DLD1 (cell line): ENCODE measurements around the gene NTF4.
"Not testable (repeated sequence)": the region's sequence is repeated elsewhere in the genome, so short reads cannot be mapped to it uniquely, and the experiment has no call there.

ENCODE experiments used
- in situ Hi-C: cut with HindIII; loops from 2 replicates; pipeline ENCODE4 v1.10.0; 2017; ENCODE audit warnings: low sequenced_read_pairs

Gene NTF4

DNA sequence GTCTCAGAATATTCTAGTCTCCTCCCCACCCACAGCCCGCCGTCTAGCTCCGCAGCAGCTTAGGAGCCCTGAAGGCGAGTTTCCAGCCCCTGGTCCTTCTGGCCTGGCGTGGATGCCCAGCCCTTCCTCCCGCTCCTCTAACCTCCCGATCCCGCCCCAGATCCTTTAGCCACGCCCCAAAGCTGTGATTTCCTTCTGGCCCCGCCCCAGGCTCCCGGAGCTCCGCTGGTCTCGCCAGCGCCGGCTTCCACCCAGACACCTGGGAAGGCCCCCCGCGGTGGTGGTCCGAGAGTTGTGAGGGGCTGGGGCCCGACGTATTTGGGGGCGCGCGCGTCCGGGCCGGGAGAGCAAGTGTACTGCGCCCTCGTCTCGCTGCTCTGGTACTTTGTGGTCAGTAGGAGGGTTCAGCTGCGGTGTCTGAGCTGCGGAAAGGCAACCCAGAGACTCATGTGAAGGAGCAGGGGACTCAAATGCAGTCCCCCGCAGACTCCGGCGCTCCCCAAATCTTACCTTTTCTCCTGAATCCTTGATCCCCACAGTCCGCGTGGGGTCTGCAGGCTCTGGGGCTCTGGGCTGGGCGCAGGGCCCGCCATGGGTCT, 6.9 kb downstream of the NTF4 start, which contains the start of gene CGB7:
Gene CGB7, minus strand, starts transcription at position 114 of the 599 bp plus-strand sequence. CDS start 2,374 bp downstream, outside the sequence.
- in situ Hi-C loops, result no loop called here

- in situ Hi-C loops, result not testable (repeated sequence)
These were observed 7.6 kb downstream of the NTF4 start for GRCh38 chr19:49056902-49057596.

- in situ Hi-C loops, result no loop called here
These were observed 8.3 kb downstream of the NTF4 start for GRCh38 chr19:49056101-49056901.

DNA sequence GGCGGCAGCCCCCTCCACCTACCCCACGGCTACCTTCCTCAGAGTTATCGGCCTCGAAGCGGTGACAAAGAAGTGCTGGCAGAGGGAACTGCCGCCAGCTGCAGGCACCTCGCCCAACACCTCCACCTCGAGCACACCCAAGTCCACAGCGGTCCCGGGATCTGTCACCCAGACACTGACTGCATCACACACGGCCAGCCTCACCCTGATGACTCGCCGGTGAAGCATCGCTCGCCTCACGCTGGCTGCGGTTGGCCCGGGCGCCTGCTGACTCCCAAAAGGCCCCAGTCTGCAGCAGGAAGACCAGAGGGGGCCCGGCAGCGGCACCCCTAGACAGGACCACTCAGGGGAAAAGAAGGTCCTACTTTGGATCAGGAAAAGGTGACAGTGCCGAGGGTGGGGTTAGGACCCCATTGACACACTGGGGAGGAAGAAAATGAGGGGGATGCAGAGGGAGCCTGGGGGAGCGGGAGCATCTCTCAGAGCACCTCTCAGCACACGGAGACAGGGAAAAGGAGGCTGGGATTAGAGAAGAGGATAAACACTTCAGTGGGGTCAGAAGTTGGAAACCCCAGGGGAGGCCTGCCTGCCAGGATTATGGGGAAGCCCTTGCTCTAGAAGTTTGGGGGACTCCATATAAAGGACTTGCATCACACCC, 14.1 kb downstream of the NTF4 start:
- in situ Hi-C loops, result not testable (repeated sequence)

DNA sequence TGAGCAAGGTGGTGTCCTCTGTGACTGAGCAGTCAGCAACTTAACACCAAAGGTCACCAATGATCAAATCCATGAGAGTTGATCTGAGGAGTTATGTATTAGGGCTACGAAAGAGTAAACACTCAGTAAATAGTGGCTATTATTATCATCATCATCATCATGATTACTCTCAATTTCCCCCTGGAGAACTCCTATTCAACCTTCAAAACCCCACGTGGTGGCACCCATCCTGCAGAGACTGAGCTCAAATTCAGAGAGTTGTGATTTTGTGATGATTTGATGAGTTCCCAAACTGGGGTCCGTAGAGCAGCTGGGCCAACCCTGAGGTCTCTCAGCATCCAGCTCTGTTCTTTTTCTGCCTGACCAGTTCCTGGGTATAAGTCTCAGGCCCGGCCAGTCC, 14.8 kb downstream of the NTF4 start:
- in situ Hi-C loops, result not testable (repeated sequence)

GRCh38 chr19:49049011-49049410, 15.6 kb downstream of the NTF4 start, which contains the start of gene CGB8:
TSS of gene CGB8 (minus strand) at chr19:49049111. CDS start at chr19:49048739, 372 bp downstream.
- in situ Hi-C loops, result not testable (repeated sequence)

DNA sequence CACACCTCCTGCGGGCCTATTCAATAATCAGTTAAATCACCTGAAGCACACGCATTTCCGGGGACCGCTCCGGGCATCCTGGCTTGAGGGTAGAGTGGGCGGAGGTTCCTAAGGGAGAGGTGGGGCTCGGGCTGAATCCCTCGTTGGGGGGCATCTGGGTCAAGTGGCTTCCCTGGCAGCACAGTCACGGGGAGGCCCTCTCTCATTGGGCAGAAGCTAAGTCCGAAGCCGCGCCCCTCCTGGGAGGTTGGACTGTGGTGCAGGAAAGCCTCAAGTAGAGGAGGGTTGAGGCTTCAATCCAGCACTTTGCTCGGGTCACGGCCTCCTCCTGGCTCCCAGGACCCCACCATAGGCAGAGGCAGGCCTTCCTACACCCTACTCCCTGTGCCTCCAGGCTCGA, 21.1 kb downstream of the NTF4 start, which contains the start of gene CGB5:
Gene CGB5, plus strand, starts transcription at position 301 of the 400 bp plus-strand sequence. CDS start 362 bp downstream, outside the sequence.
- in situ Hi-C loops, result not testable (repeated sequence)

- in situ Hi-C loops, result not testable (repeated sequence)
These were observed 22.0 kb downstream of the NTF4 start for GRCh38 chr19:49042666-49043065.

GRCh38 chr19:49042177-49042576, 22.4 kb downstream of the NTF4 start:
- in situ Hi-C loops, result no loop called here

DNA sequence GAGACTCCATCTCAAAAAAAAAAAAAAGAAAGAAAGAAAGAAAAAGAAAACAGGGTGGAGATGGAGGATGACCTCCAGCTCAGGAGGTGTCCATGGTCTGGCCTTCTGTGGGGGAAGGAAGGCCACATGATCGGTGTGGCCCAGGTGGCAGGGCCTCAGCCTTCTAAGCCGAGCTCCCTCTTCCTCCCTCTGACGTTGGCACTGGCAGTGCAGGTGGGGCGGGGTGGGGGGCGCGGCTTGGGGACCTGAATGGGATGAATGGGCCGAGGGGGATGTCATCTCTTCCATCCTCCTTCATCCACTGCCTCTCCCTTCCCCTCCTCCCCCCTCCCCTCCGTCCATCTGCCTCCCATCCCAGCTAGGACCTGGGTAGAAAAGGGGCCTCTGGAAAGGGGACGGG, 24.9 kb downstream of the NTF4 start:
- in situ Hi-C loops, result not testable (repeated sequence)

DNA sequence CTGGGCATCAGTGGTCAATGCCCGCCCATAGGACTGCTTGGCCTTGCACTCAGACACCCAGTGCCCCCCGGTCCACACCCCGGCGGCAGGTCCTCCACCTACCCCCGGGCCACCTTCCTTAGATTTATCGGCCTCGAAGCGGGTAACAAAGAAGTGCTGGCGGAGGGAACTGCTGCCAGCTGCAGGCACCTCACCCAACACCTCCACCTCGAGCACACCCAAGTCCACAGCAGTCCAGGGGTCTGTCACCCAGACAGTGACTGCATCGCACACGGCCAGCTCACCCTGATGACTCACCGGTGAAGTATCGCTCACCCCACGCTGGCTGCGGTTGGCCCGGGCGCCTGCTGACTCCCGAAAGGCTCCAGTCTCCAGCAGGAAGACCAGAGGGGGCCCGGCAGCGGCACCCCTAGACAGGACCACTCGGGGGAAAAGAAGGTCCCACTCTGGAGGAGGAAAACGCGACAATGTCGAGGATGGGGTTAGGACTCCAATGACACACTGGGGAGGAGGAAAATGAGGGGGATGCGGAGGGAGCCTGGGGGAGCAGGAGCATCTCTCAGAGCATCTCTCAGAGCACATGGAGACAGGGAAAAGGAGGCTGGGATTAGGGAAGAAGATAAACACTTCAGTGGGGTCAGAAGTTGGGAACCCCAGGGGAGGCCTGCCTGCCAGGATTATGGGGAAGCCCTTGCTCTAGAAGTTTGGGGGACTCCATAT, 25.9 kb downstream of the NTF4 start:
- in situ Hi-C loops, result not testable (repeated sequence)

DNA sequence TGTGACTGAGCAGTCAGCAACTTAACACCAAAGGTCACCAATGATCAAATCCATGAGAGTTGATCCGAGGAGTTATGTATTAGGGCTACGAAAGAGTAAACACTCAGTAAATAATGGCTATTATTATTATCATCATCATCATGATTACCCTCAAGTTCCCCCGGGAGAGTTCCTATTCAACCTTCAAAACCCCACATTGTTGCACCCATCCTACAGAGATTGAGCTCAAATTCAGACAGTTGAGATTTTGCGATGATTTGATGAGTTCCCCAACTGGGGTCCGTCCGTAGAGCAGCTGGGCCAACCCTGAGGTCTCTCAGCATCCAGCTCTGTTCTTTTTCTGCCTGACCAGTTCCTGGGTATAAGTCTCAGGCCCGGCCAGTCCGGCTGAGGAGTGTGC, 26.5 kb downstream of the NTF4 start:
- in situ Hi-C loops, result not testable (repeated sequence)

DNA sequence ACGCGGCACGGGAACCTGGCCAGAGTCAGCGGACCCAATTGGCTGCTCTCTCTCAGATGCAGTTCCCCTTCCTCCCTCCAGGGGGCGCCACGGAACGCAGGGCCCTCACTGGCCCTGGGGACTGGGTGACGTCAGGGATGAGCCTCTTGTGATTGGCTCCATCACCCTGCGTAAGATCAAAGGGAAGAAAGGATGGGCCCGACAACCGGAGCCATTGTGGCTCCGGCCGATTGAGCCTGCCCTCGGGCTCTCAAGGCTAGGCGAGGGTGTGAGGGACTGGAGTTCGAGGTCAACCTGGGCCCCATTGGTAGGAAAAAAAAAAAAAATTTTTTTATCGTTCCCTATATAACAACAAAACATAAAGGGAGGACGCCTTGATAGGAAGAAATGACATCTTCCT, 27.8 kb downstream of the NTF4 start, which contains the start of gene CGB1:
Gene CGB1, minus strand, starts transcription at position 81 of the 400 bp plus-strand sequence. CDS start 184 bp downstream, outside the sequence.
- in situ Hi-C loops, result not testable (repeated sequence)

DNA sequence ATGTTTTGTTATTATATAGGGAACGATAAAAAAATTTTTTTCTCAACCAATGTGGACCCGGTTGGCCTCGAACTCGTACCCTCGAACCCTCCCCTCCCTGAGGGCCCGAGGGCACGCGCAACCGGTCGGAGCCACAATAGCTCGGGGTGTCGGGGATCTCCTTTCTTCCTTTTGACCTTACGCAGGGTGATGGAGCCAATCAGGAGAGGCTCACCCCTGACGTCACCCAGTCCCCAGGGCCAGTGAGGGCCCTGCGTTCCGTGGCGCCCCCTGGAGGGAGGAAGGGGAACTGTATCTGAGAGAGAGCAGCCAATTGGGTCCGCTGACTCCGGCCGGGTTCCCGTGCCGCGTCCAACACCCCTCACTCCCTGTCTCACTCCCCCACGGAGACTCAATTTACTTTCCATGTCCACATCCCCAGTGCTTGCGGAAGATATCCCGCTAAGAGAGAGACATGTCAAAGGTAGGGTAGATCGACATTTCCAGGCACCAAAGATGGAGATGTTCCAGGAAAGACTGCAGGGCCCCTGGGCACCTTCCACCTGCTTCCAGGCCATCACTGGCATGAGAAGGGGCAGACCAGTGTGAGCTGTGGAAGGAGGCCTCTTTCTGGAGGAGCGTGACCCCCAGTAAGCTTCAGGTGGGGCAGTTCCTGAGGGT, 32.8 kb downstream of the NTF4 start, which contains the start of gene CGB2:
Gene CGB2, plus strand, starts transcription at position 249 of the 660 bp plus-strand sequence. Its CDS starts 206 bp downstream, at position 455.
- in situ Hi-C loops, result not testable (repeated sequence)

DNA sequence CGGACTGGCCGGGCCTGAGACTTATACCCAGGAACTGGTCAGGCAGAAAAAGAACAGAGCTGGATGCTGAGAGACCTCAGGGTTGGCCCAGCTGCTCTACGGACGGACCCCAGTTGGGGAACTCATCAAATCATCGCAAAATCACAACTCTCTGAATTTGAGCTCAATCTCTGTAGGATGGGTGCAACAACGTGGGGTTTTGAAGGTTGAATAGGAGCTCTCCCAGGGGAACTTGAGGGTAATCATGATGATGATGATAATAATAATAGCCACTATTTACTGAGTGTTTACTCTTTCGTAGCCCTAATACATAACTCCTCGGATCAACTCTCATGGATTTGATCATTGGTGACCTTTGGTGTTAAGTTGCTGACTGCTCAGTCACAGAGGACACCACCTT, 34.3 kb downstream of the NTF4 start:
- in situ Hi-C loops, result not testable (repeated sequence)

GRCh38 chr19:49029749-49030148, 34.9 kb downstream of the NTF4 start:
- in situ Hi-C loops, result not testable (repeated sequence)

DNA sequence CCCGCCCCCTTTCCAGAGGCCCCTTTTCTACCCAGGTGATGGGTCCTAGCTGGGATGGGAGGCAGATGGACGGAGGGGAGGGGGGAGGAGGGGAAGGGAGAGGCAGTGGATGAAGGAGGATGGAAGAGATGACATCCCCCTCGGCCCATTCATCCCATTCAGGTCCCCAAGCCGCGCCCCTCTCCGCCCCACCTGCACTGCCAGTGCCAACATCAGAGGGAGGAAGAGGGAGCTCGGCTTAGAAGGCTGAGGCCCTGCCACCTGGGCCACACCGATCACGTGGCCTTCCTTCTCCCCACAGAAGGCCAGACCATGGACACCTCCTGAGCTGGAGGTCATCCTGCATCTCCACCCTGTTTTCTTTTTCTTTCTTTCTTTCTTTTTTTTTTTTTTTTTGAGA, 35.9 kb downstream of the NTF4 start:
- in situ Hi-C loops, result not testable (repeated sequence)

GRCh38 chr19:49025599-49025998, 39.0 kb downstream of the NTF4 start:
- in situ Hi-C loops, result not testable (repeated sequence)

- in situ Hi-C loops, result not testable (repeated sequence)
These were observed 39.5 kb downstream of the NTF4 start for GRCh38 chr19:49025088-49025487.
